HEK293 (cell line): ENCODE measurements around the gene OR6V1.

Source experiments
- HOXA7 ChIP-seq: sonication (generic); formaldehyde crosslinking; IDR thresholded peaks from 2 replicates; pipeline ENCODE4 v1.8.1; 2022; ENCODE audit warnings: missing genetic modification reagents, borderline replicate concordance
- TCF7L2 ChIP-seq: IDR thresholded peaks from 2 replicates; pipeline ENCODE4 v1.6.1; 2011; ENCODE audit warnings: low read depth, mild to moderate bottlenecking, inconsistent platforms, low read length, moderate library complexity, borderline replicate concordance
- YY1 ChIP-seq: fragments of 450-650 bp; formaldehyde crosslinking; IDR thresholded peaks from 2 replicates; pipeline ENCODE4 v1.5.1; 2018; ENCODE audit warnings: missing biosample characterization, missing genetic modification characterization
- ZNF292 ChIP-seq: fragments of 450-650 bp; formaldehyde crosslinking; IDR thresholded peaks from 2 replicates; pipeline ENCODE4 v1.5.1; 2016; ENCODE audit warnings: low read depth, missing biosample characterization, missing genetic modification characterization, borderline replicate concordance
- ZNF629 ChIP-seq: fragments of 450-650 bp; formaldehyde crosslinking; IDR thresholded peaks from 2 replicates; pipeline ENCODE4 v1.5.1; 2017; ENCODE audit warnings: missing biosample characterization, missing genetic modification characterization
- ZNF747 ChIP-seq: fragments of 450-650 bp; formaldehyde crosslinking; IDR thresholded peaks from 2 replicates; pipeline ENCODE4 v1.5.1; 2016; ENCODE audit warnings: missing biosample characterization, missing genetic modification characterization
- TF ChIP-seq, protein P1 (sequence below): fragments of 450-650 bp; formaldehyde crosslinking; IDR thresholded peaks from 2 replicates; pipeline ENCODE4 v1.5.1; 2016; ENCODE audit warnings: missing biosample characterization, missing genetic modification characterization, low read depth
- TF ChIP-seq, protein P2 (sequence below): fragments of 450-650 bp; formaldehyde crosslinking; IDR thresholded peaks from 2 replicates; pipeline ENCODE4 v1.5.1; 2017; ENCODE audit warnings: missing biosample characterization, mild to moderate bottlenecking, missing genetic modification characterization, moderate library complexity
- TF ChIP-seq, protein P3 (sequence below): fragments of 450-650 bp; formaldehyde crosslinking; IDR thresholded peaks from 2 replicates; pipeline ENCODE4 v1.5.1; 2016; ENCODE audit warnings: missing biosample characterization, missing genetic modification characterization

DNA sequence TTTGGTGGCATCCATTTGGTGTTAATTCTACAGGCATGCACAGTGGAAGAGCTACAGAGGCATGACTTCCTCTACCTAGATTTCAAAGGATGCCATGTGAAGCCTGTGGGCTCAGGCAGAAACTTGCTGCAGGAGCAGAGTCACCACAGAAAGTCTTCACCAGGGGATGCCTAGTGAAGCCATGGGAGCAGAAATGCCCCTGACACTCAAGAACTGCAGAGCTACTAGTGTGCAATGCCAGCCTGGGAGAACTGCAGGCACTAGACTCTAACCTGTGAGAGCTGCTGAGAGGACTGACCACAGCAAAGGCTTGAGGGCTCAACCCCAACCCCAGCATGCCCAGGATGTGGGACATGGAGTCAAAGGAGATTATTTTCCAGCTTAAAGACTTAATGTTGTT lies 29.1 kb upstream of the OR6V1 start:
- TF ChIP-seq, protein P1, sequence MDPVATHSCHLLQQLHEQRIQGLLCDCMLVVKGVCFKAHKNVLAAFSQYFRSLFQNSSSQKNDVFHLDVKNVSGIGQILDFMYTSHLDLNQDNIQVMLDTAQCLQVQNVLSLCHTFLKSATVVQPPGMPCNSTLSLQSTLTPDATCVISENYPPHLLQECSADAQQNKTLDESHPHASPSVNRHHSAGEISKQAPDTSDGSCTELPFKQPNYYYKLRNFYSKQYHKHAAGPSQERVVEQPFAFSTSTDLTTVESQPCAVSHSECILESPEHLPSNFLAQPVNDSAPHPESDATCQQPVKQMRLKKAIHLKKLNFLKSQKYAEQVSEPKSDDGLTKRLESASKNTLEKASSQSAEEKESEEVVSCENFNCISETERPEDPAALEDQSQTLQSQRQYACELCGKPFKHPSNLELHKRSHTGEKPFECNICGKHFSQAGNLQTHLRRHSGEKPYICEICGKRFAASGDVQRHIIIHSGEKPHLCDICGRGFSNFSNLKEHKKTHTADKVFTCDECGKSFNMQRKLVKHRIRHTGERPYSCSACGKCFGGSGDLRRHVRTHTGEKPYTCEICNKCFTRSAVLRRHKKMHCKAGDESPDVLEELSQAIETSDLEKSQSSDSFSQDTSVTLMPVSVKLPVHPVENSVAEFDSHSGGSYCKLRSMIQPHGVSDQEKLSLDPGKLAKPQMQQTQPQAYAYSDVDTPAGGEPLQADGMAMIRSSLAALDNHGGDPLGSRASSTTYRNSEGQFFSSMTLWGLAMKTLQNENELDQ (tag by site-specific recombination) = no peak
- TF ChIP-seq ZNF292 (no peak), TCF7L2 (no peak), YY1 (tag by site-specific recombination) (no peak), ZNF629 (tag by site-specific recombination) (no peak), HOXA7 (CRISPR knock-in tag) (no peak), ZNF747 (tag by site-specific recombination) (no peak)
- TF ChIP-seq, protein P2, sequence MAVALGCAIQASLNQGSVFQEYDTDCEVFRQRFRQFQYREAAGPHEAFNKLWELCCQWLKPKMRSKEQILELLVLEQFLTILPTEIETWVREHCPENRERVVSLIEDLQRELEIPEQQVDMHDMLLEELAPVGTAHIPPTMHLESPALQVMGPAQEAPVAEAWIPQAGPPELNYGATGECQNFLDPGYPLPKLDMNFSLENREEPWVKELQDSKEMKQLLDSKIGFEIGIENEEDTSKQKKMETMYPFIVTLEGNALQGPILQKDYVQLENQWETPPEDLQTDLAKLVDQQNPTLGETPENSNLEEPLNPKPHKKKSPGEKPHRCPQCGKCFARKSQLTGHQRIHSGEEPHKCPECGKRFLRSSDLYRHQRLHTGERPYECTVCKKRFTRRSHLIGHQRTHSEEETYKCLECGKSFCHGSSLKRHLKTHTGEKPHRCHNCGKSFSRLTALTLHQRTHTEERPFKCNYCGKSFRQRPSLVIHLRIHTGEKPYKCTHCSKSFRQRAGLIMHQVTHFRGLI (tag by site-specific recombination) = no peak
- TF ChIP-seq, protein P3, sequence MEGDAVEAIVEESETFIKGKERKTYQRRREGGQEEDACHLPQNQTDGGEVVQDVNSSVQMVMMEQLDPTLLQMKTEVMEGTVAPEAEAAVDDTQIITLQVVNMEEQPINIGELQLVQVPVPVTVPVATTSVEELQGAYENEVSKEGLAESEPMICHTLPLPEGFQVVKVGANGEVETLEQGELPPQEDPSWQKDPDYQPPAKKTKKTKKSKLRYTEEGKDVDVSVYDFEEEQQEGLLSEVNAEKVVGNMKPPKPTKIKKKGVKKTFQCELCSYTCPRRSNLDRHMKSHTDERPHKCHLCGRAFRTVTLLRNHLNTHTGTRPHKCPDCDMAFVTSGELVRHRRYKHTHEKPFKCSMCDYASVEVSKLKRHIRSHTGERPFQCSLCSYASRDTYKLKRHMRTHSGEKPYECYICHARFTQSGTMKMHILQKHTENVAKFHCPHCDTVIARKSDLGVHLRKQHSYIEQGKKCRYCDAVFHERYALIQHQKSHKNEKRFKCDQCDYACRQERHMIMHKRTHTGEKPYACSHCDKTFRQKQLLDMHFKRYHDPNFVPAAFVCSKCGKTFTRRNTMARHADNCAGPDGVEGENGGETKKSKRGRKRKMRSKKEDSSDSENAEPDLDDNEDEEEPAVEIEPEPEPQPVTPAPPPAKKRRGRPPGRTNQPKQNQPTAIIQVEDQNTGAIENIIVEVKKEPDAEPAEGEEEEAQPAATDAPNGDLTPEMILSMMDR = no peak
